Keratinocyte (primary cell): ENCODE data around the gene DSTN. TPM values are rescaled to one million over a fixed set of nuclear protein-coding genes. Genes with fewer than 3 reads are reported as not detected.

Source experiments
- DNase-seq: peaks from one replicate; pipeline ENCODE4 v3.0.0-alpha.2; 2011; ENCODE audit warnings: low read depth, missing footprints, low spot score
- FAIRE-seq: peaks from 2 replicates; lab custom pipeline; 2011; peaks lifted over from hg19 to GRCh38; lab: Jason Lieb, UNC
- H2AFZ ChIP-seq: 2 replicates; pipeline ENCODE4 v1.6.0; 2012; ENCODE audit warnings: low read length, control low read depth, inconsistent platforms; ENCODE audit not compliant: control insufficient read depth
- H3K27ac ChIP-seq: 2 replicates; pipeline ENCODE4 v1.5.1; 2011; ENCODE audit warnings: low read length; ENCODE audit not compliant: control insufficient read depth, insufficient read depth
- H3K27me3 ChIP-seq: 3 replicates; pipeline ENCODE4 v1.6.0; 2011; ENCODE audit warnings: low read length; ENCODE audit not compliant: control insufficient read depth, insufficient read depth; ENCODE audit errors: extremely low read depth
- H3K36me3 ChIP-seq, 2 experiments: 2 replicates in 1 of 2; 3 replicates in 1 of 2; pipeline ENCODE4 v1.5.1; 2011; ENCODE audit warnings: low read length in 2 of 2, mild to moderate bottlenecking in 1 of 2; ENCODE audit not compliant: control insufficient read depth in 2 of 2, insufficient read depth in 2 of 2; ENCODE audit errors: extremely low read depth in 1 of 2
- H3K4me1 ChIP-seq: 3 replicates; pipeline ENCODE4 v1.5.1; 2011; ENCODE audit warnings: low read length; ENCODE audit not compliant: control insufficient read depth, insufficient read depth; ENCODE audit errors: extremely low read depth
- H3K4me2 ChIP-seq: 3 replicates; pipeline ENCODE4 v1.6.0; 2011; ENCODE audit warnings: low read depth, low read length; ENCODE audit not compliant: control insufficient read depth, insufficient read depth; ENCODE audit errors: extremely low read depth
- H3K4me3 ChIP-seq, 3 experiments: fragments of 200-600 bp in 1 of 3; sonication (generic) in 1 of 3; 2 replicates in 2 of 3; 3 replicates in 1 of 3; pipeline ENCODE4 v1.5.1; 2011 to 2016; ENCODE audit warnings: low read length in 3 of 3, mild to moderate bottlenecking in 3 of 3, control low read depth in 2 of 3, inconsistent platforms in 1 of 3, low read depth in 1 of 3, mixed read lengths in 1 of 3, mixed run types in 1 of 3, moderate library complexity in 1 of 3; ENCODE audit not compliant: control insufficient read depth in 2 of 3, insufficient read depth in 2 of 3; ENCODE audit errors: extremely low read depth in 1 of 3
- H3K79me2 ChIP-seq: 2 replicates; pipeline ENCODE4 v1.6.0; 2012; ENCODE audit warnings: low read length; ENCODE audit not compliant: control insufficient read depth, insufficient read depth
- H3K9ac ChIP-seq: 3 replicates; pipeline ENCODE4 v1.6.0; 2011; ENCODE audit warnings: low read length; ENCODE audit not compliant: control insufficient read depth, insufficient read depth; ENCODE audit errors: extremely low read depth
- H3K9me1 ChIP-seq: 3 replicates; pipeline ENCODE4 v1.6.0; 2011; ENCODE audit warnings: low read length; ENCODE audit not compliant: control insufficient read depth, insufficient read depth; ENCODE audit errors: extremely low read depth
- H3K9me3 ChIP-seq: 2 replicates; pipeline ENCODE4 v1.5.1; 2012; ENCODE audit warnings: low read depth, low read length; ENCODE audit not compliant: control insufficient read depth
- H4K20me1 ChIP-seq: 3 replicates; pipeline ENCODE4 v1.6.0; 2011; ENCODE audit warnings: low read length; ENCODE audit not compliant: control insufficient read depth, insufficient read depth; ENCODE audit errors: extremely low read depth
- CTCF ChIP-seq, 3 experiments: IDR thresholded peaks in 1 of 3; conservative IDR thresholded peaks in 1 of 3; optimal IDR thresholded peaks in 1 of 3; 2 replicates in 2 of 3; 3 replicates in 1 of 3; pipeline versions ENCODE3 to v1.5.1; 2011; ENCODE audit warnings: low read length in 3 of 3, mild to moderate bottlenecking in 3 of 3, moderate library complexity in 2 of 3, control low read depth in 1 of 3, inconsistent platforms in 1 of 3; ENCODE audit not compliant: insufficient read depth in 2 of 3; ENCODE audit errors: extremely low read depth in 1 of 3
- EZH2 ChIP-seq: IDR thresholded peaks from one replicate; pipeline ENCODE4 v1.6.1; 2012; ENCODE audit warnings: inconsistent platforms, mild to moderate bottlenecking, low read length, moderate library complexity
- dilution Hi-C: fragments of 300-500 bp; cut with MboI; formaldehyde crosslinking; loops from one replicate; pipeline ENCODE4 v1.7.0; 2020; ENCODE audit warnings: low sequenced_read_pairs; ENCODE audit not compliant: extremely low pct_ligation_motif_present
- polyA plus RNA-seq, 5 experiments: library from polyadenylated mRNA; depleted of rRNA in 3 of 5; stranded (reverse) in 3 of 5; stranded (forward) in 1 of 5; unstranded in 1 of 5; fragments of >200 nt; gene quantifications; 1 replicate in 1 of 5; 2 replicates in 3 of 5; 3 replicates in 1 of 5; pipeline versions ENCODE4 v1.2.1 to v1.2.3, GENCODE V29; 2011 to 2012; ENCODE audit warnings: missing spikeins in 2 of 5, low read depth in 1 of 5, low replicate concordance in 1 of 5

The DSTN gene
- polyA plus RNA-seq, 1 donor (not counting 4 experiments of a cell fraction or from before 2014, with no cell fraction given) = 288 TPM

- no peaks in the 10 kb centered on the region for H3K9me1 ChIP-seq
- H2AFZ ChIP-seq = no peak overlapping the region
- H3K27ac ChIP-seq = peak overlapping the region; percentile 82
- H3K27me3 ChIP-seq = no peaks in the 10 kb centered on the region
- H3K4me2 ChIP-seq = peak overlapping the region; percentile 73
- H3K9ac ChIP-seq = peak overlapping the region; percentile 97
- DNase-seq (no peak), FAIRE-seq (no peak)
- H3K79me2 ChIP-seq = peaks cover 66% of the 10 kb centered on the region
- H3K4me3 ChIP-seq = peak overlapping the region; percentile 89 to 100 (median 95)
- H4K20me1 ChIP-seq = peaks cover 20% of the 10 kb centered on the region
- no peaks in the 10 kb centered on the region for H3K9me3 ChIP-seq
- H3K36me3 ChIP-seq = peaks cover under 1 to 3% of the 10 kb centered on the region in 2 experiments
- TF ChIP-seq EZH2 (no peak), CTCF (optimal IDR thresholded peaks at IDR 0.05 in 1 of 3, IDR thresholded peaks at IDR 0.05 in 1 of 3, conservative IDR thresholded peaks at IDR 0.05 in 1 of 3; ENCODE audit: extremely low read depth in 1 of 3, insufficient read depth in 2 of 3, low read length in 3 of 3) (no peak)
- dilution Hi-C loops = no loop called here
- peaks cover 27% of the 10 kb centered on the region for H3K4me1 ChIP-seq
Measured at GRCh38 chr20:17571153-17571527, 1.3 kb downstream of the DSTN start.

- Histone ChIP-seq H3K4me2 (peak overlapping the region; percentile 73), H3K27ac (peak overlapping the region; percentile 82), H2AFZ (no peak overlapping the region), H3K79me2 (peaks cover 76% of the 10 kb centered on the region), H3K4me1 (peaks cover 27% of the 10 kb centered on the region), H3K9me3 (no peaks in the 10 kb centered on the region), H3K9ac (peak overlapping the region; percentile 97), H3K9me1 (no peaks in the 10 kb centered on the region), H3K4me3 (peak overlapping the region; percentile 89 to 100 (median 95)), H3K36me3 (peaks cover 2 to 3% of the 10 kb centered on the region in 2 experiments), H4K20me1 (peaks cover 22% of the 10 kb centered on the region), H3K27me3 (no peaks in the 10 kb centered on the region)
- TF ChIP-seq CTCF (optimal IDR thresholded peaks at IDR 0.05 in 1 of 3, IDR thresholded peaks at IDR 0.05 in 1 of 3, conservative IDR thresholded peaks at IDR 0.05 in 1 of 3; ENCODE audit: extremely low read depth in 1 of 3, insufficient read depth in 2 of 3, low read length in 3 of 3) (no peak), EZH2 (no peak)
- no peak for DNase-seq
- dilution Hi-C loops = no loop called here
- no peak for FAIRE-seq
Measured at GRCh38 chr20:17572034-17572638, 2.3 kb downstream of the DSTN start.
